Fibroblast of lung (primary cell): ENCODE measurements around the gene DNASE1.

Experiments used
- EZH2 ChIP-seq: IDR thresholded peaks from 2 replicates; pipeline ENCODE4 v1.5.1; 2012; ENCODE audit warnings: low read length, control low read depth, mild to moderate bottlenecking; ENCODE audit errors: missing control alignments
- TF ChIP-seq, protein P1 (sequence below), 2 donors: IDR thresholded peaks in 1 of 2; conservative IDR thresholded peaks in 1 of 2; 1 replicate in 1 of 2; 2 replicates in 1 of 2; pipeline ENCODE4 v1.5.1; 2011 to 2012; ENCODE audit warnings: low read length in 2 of 2, control low read depth in 1 of 2, inconsistent platforms in 1 of 2, low read depth in 1 of 2, mild to moderate bottlenecking in 1 of 2

DNA sequence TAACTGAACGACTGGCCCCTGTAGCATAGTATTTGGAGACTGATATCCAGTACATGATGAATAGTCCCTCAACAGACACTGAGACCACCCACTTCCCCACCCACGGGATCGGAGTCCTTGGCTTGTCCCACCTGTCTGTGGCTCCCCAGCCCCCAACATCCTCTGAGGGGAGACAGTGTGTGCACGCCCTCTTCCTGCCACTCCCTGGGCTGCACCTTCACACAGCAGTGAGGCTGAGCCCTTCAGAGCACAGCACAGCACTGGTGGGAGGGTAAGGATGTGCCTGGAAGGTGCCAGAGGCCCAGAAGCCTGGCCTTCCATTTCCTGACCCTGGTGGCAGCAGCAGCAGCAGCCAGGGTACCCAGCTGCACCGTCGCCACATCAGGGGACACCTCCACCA, 11.0 kb downstream of the DNASE1 start:
- TF ChIP-seq, protein P1, sequence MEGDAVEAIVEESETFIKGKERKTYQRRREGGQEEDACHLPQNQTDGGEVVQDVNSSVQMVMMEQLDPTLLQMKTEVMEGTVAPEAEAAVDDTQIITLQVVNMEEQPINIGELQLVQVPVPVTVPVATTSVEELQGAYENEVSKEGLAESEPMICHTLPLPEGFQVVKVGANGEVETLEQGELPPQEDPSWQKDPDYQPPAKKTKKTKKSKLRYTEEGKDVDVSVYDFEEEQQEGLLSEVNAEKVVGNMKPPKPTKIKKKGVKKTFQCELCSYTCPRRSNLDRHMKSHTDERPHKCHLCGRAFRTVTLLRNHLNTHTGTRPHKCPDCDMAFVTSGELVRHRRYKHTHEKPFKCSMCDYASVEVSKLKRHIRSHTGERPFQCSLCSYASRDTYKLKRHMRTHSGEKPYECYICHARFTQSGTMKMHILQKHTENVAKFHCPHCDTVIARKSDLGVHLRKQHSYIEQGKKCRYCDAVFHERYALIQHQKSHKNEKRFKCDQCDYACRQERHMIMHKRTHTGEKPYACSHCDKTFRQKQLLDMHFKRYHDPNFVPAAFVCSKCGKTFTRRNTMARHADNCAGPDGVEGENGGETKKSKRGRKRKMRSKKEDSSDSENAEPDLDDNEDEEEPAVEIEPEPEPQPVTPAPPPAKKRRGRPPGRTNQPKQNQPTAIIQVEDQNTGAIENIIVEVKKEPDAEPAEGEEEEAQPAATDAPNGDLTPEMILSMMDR (conservative IDR thresholded peaks at IDR 0.05 in 1 of 2, IDR thresholded peaks at IDR 0.05 in 1 of 2; ENCODE audit: low read depth in 1 of 2, low read length in 2 of 2) = no peak
- TF ChIP-seq EZH2 = no peak
